HCT116 (cell line): ENCODE results near the gene CHURC1. TPM values are rescaled to one million over a fixed set of nuclear protein-coding genes. Genes with fewer than 3 reads are reported as not detected.

Source experiments
- ATAC-seq: fragments of 200-7000 bp; cut with Tn5 transposase; 2 replicates; pipeline ENCODE4 v1.9.1; 2020; ENCODE audit warnings: mild to moderate bottlenecking, moderate library complexity
- BruUV-seq: library from RNA; stranded (reverse); fragments of 400-500 nt; replicated peaks from 2 replicates; lab custom pipeline; 2021; lab: Mats Ljungman, UMichigan
- CTCF ChIA-PET: fragments of 300-600 bp; sonication (Branson Sonifier 250); formaldehyde crosslinking; loops from one replicate; lab custom pipeline; 2021; ENCODE audit warnings: antibody characterized with exemption; lab: Charles Lee
- POLR2A ChIA-PET: fragments of 300-600, 350-600 bp; sonication (Branson Sonifier 250); formaldehyde crosslinking; loops from one replicate; lab custom pipeline; 2021; ENCODE audit warnings: antibody characterized with exemption; lab: Charles Lee
- RAD21 ChIA-PET, 2 experiments: fragments of 300-600 bp; sonication (Branson Sonifier 250); formaldehyde crosslinking; loops; one replicate each; lab custom pipeline; 2023; ENCODE audit warnings: low total read pairs in 2 of 2; ENCODE audit not compliant: uncharacterized antibody in 2 of 2, unreplicated experiment in 2 of 2, low non-redundant PET in 1 of 2; lab: Charles Lee
- DNase-seq: peaks from one replicate; pipeline ENCODE4 v3.0.0-alpha.2; 2010; ENCODE audit warnings: low read depth, low spot score
- H2AFZ ChIP-seq: fragments of 200-600 bp; shearing (Covaris generic), sonication (generic); 2 replicates; pipeline ENCODE4 v1.6.1; 2017; ENCODE audit warnings: low read depth, mixed run types, mixed read lengths, antibody characterized with exemption, low read length; ENCODE audit not compliant: poor library complexity, severe bottlenecking
- H3K27ac ChIP-seq: 2 replicates; pipeline ENCODE4 v1.5.1; 2012; ENCODE audit warnings: low read depth, low read length
- H3K27me3 ChIP-seq: fragments of 200-600 bp; sonication (generic); 2 replicates; pipeline ENCODE4 v1.6.1; 2016; ENCODE audit warnings: mixed run types, low read length, mixed read lengths; ENCODE audit not compliant: insufficient read depth
- H3K36me3 ChIP-seq, 2 experiments: fragments of 200-500 bp in 1 of 2; fragments of 200-600 bp in 1 of 2; sonication (Bioruptor generic) in 1 of 2; sonication (generic) in 1 of 2; 2 replicates each; pipeline versions ENCODE4 v1.5.1 to v1.6.1; 2014 to 2016; ENCODE audit warnings: low read length in 2 of 2, inconsistent platforms in 1 of 2, mixed read lengths in 1 of 2, mixed run types in 1 of 2; ENCODE audit not compliant: insufficient read depth in 2 of 2, control insufficient read depth in 1 of 2
- H3K4me1 ChIP-seq, 2 experiments: fragments of 200-600 bp in 1 of 2; sonication (generic) in 1 of 2; 2 replicates each; pipeline versions ENCODE4 v1.5.1 to v1.6.1; 2012 to 2017; ENCODE audit warnings: low read length in 2 of 2, inconsistent platforms in 1 of 2, mild to moderate bottlenecking in 1 of 2, mixed read lengths in 1 of 2, mixed run types in 1 of 2, moderate library complexity in 1 of 2; ENCODE audit not compliant: insufficient read depth in 2 of 2, control insufficient read depth in 1 of 2
- H3K4me2 ChIP-seq: fragments of 200-600 bp; sonication (generic); 2 replicates; pipeline ENCODE4 v1.6.1; 2017; ENCODE audit warnings: mixed run types, low read length, mixed read lengths
- H3K4me3 ChIP-seq, 2 experiments: fragments of 200-600 bp in 1 of 2; sonication (generic) in 1 of 2; replicated peaks in 1 of 2; 2 replicates each; pipeline ENCODE4 v1.5.1; 2011 to 2016; ENCODE audit warnings: low read length in 2 of 2, control low read depth in 1 of 2, low read depth in 1 of 2, mild to moderate bottlenecking in 1 of 2, mixed read lengths in 1 of 2, mixed run types in 1 of 2
- H3K79me2 ChIP-seq: fragments of 200-600 bp; sonication (generic); 2 replicates; pipeline ENCODE4 v1.6.1; 2017; ENCODE audit warnings: mild to moderate bottlenecking, mixed run types, low read length, moderate library complexity, mixed read lengths; ENCODE audit not compliant: insufficient read depth
- H3K9ac ChIP-seq: fragments of 200-600 bp; sonication (generic); 2 replicates; pipeline ENCODE4 v1.6.1; 2016; ENCODE audit warnings: low read length, mixed read lengths
- H3K9me2 ChIP-seq: fragments of 200-600 bp; sonication (generic), shearing (Covaris generic); 2 replicates; pipeline ENCODE4 v1.6.1; 2017; ENCODE audit warnings: mixed run types, mild to moderate bottlenecking, moderate library complexity; ENCODE audit not compliant: insufficient read depth
- H3K9me3 ChIP-seq, 2 experiments: fragments of 200-500 bp in 1 of 2; fragments of 200-600 bp in 1 of 2; sonication (Bioruptor generic) in 1 of 2; sonication (generic) in 1 of 2; 2 replicates each; pipeline ENCODE4 v1.6.1; 2014 to 2017; ENCODE audit warnings: low read length in 2 of 2, mixed read lengths in 2 of 2, inconsistent platforms in 1 of 2, low read depth in 1 of 2, mild to moderate bottlenecking in 1 of 2, mixed run types in 1 of 2, moderate library complexity in 1 of 2; ENCODE audit not compliant: control insufficient read depth in 1 of 2, insufficient read depth in 1 of 2
- H4K20me1 ChIP-seq: fragments of 200-600 bp; sonication (generic), shearing (Covaris generic); 2 replicates; pipeline ENCODE4 v1.6.1; 2017; ENCODE audit warnings: mixed run types, mild to moderate bottlenecking, moderate library complexity; ENCODE audit not compliant: insufficient read depth
- CBX3 ChIP-seq: IDR thresholded peaks from 2 replicates; pipeline ENCODE4 v1.6.1; 2012; ENCODE audit warnings: low read depth
- ELF1 ChIP-seq: IDR thresholded peaks from 2 replicates; pipeline ENCODE4 v1.6.1; 2012; ENCODE audit warnings: low read depth, borderline replicate concordance
- EZH2 ChIP-seq: fragments of 200-600 bp; sonication (generic); IDR thresholded peaks from 2 replicates; pipeline ENCODE4 v1.6.1; 2017; ENCODE audit warnings: antibody characterized with exemption, mixed run types
- FOSL1 ChIP-seq: IDR thresholded peaks from 2 replicates; pipeline ENCODE4 v1.6.1; 2012; ENCODE audit warnings: low read depth
- POLR2A ChIP-seq: IDR thresholded peaks from 2 replicates; pipeline ENCODE4 v1.7.0; 2011; ENCODE audit warnings: borderline replicate concordance; ENCODE audit not compliant: insufficient read depth, insufficient read length; ENCODE audit errors: extremely low read depth
- POLR2AphosphoS5 ChIP-seq: IDR thresholded peaks from 2 replicates; pipeline ENCODE4 v1.6.1; 2011; ENCODE audit warnings: mild to moderate bottlenecking, low read depth, low read length, moderate library complexity
- RAD21 ChIP-seq: IDR thresholded peaks from 2 replicates; pipeline ENCODE4 v1.6.1; 2012; ENCODE audit warnings: low read depth, mild to moderate bottlenecking
- SP1 ChIP-seq: IDR thresholded peaks from 2 replicates; pipeline ENCODE4 v1.6.1; 2012; ENCODE audit warnings: low read depth
- YY1 ChIP-seq: IDR thresholded peaks from 2 replicates; pipeline ENCODE4 v1.6.1; 2011; ENCODE audit warnings: low read length, low read depth, moderate library complexity, mild to moderate bottlenecking; ENCODE audit not compliant: insufficient replicate concordance; ENCODE audit errors: extremely low read depth
- ZNF274 ChIP-seq: fragments of 200-500 bp; sonication (Bioruptor generic); IDR thresholded peaks from 2 replicates; pipeline ENCODE4 v1.6.1; 2014; ENCODE audit warnings: mild to moderate bottlenecking, low read depth, low read length, inconsistent platforms
- intact Hi-C: fragments of 100-400 bp; cut with micrococcal nuclease; formaldehyde crosslinking; loops from 2 replicates; pipeline ENCODE4 v1.10.0; 2022
- total RNA-seq: library from RNA; stranded (reverse); gene quantifications from one replicate; pipeline ENCODE4 v1.2.1, GENCODE V29; 2021; ENCODE audit not compliant: unreplicated experiment
- TF ChIP-seq, protein P1 (sequence below): IDR thresholded peaks from 2 replicates; pipeline ENCODE4 v1.6.1; 2011; ENCODE audit warnings: mild to moderate bottlenecking, low read length, moderate library complexity; ENCODE audit not compliant: insufficient replicate concordance; ENCODE audit errors: extremely low read depth
- TF ChIP-seq, protein P2 (sequence below), 3 experiments: fragments of 200-600 bp in 1 of 3; sonication (generic) in 1 of 3; IDR thresholded peaks in 2 of 3; conservative IDR thresholded peaks in 1 of 3; 2 replicates each; pipeline ENCODE4 v1.5.1; 2012 to 2017; ENCODE audit warnings: low read depth in 2 of 3, low read length in 2 of 3, antibody characterized with exemption in 1 of 3, borderline replicate concordance in 1 of 3, control low read depth in 1 of 3, mild to moderate bottlenecking in 1 of 3, mixed read lengths in 1 of 3, mixed run types in 1 of 3, moderate library complexity in 1 of 3; ENCODE audit not compliant: insufficient read depth in 1 of 3

Gene CHURC1
- total RNA-seq, 1 experiment from 2014 or later = 47.5 TPM

DNA sequence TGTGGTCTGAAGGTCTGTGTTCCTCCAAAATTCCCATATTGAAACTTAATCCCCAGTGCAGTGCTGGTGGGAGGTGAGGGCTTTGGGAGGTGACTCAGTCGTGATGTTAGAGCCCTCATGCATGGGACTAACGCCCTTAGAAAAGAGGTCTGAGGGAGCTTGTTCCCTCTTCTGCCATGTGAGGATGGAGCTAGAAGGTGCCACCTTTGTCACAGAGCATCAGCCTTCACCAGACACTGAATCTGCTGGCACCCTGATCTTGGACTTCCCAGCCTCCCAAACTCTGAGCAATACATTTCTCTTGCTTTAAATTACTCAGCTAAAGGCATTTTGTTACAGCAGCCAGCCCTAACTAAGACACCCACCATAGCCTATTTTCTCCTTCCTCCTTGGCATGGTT, 43.9 kb downstream of the CHURC1 start:
- Histone ChIP-seq H4K20me1 (no peaks in the 10 kb centered on the region), H3K4me3 (no peak overlapping the region), H3K9me3 (no peaks in the 10 kb centered on the region), H3K36me3 (no peaks in the 10 kb centered on the region), H3K4me2 (no peak overlapping the region), H3K27me3 (no peaks in the 10 kb centered on the region), H3K9ac (no peak overlapping the region), H3K79me2 (no peaks in the 10 kb centered on the region), H2AFZ (no peak overlapping the region), H3K4me1 (no peaks in the 10 kb centered on the region), H3K27ac (no peak overlapping the region), H3K9me2 (no peaks in the 10 kb centered on the region)
- TF ChIP-seq ELF1 = no peak
- ChIA-PET CTCF (no interaction called here), RAD21 (no interaction called here), POLR2A (no interaction called here)
- no TSS peak for BruUV-seq
- no peak for ATAC-seq
- DNase-seq = no peak
- intact Hi-C loops = no loop called here

DNA sequence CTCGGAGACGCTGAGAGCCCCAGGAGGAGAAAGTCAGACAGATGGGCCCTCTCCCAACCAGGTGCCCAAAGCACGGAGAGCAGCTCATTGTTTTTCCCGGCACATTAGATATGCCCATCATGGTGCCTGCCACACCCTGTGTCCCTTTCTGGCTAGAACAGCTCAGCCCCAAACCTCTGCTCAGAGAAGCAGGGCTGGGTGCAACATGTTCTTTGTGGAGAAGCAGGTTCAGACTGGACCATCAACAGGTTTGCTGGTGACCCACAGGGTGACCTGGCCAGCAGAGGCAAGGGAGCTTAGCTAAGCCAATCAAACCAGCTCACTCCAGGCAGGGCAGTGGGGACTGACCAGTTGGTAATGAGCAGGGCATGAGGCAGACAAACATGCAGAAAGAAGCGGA, 44.5 kb downstream of the CHURC1 start:
- H3K27ac ChIP-seq = no peak overlapping the region
- no peaks in the 10 kb centered on the region for H3K4me1 ChIP-seq
- BruUV-seq = no TSS peak
- H3K27me3 ChIP-seq = no peaks in the 10 kb centered on the region
- ChIA-PET CTCF (no interaction called here), POLR2A (no interaction called here), RAD21 (no interaction called here)
- no peak overlapping the region for H3K4me2 ChIP-seq
- no peak for TF ChIP-seq ZNF274
- TF ChIP-seq, protein P1, sequence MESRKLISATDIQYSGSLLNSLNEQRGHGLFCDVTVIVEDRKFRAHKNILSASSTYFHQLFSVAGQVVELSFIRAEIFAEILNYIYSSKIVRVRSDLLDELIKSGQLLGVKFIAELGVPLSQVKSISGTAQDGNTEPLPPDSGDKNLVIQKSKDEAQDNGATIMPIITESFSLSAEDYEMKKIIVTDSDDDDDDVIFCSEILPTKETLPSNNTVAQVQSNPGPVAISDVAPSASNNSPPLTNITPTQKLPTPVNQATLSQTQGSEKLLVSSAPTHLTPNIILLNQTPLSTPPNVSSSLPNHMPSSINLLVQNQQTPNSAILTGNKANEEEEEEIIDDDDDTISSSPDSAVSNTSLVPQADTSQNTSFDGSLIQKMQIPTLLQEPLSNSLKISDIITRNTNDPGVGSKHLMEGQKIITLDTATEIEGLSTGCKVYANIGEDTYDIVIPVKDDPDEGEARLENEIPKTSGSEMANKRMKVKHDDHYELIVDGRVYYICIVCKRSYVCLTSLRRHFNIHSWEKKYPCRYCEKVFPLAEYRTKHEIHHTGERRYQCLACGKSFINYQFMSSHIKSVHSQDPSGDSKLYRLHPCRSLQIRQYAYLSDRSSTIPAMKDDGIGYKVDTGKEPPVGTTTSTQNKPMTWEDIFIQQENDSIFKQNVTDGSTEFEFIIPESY = no peak
- TF ChIP-seq CBX3 = no peak
- TF ChIP-seq, protein P2, sequence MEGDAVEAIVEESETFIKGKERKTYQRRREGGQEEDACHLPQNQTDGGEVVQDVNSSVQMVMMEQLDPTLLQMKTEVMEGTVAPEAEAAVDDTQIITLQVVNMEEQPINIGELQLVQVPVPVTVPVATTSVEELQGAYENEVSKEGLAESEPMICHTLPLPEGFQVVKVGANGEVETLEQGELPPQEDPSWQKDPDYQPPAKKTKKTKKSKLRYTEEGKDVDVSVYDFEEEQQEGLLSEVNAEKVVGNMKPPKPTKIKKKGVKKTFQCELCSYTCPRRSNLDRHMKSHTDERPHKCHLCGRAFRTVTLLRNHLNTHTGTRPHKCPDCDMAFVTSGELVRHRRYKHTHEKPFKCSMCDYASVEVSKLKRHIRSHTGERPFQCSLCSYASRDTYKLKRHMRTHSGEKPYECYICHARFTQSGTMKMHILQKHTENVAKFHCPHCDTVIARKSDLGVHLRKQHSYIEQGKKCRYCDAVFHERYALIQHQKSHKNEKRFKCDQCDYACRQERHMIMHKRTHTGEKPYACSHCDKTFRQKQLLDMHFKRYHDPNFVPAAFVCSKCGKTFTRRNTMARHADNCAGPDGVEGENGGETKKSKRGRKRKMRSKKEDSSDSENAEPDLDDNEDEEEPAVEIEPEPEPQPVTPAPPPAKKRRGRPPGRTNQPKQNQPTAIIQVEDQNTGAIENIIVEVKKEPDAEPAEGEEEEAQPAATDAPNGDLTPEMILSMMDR (IDR thresholded peaks at IDR 0.05 in 2 of 3, conservative IDR thresholded peaks at IDR 0.05 in 1 of 3; ENCODE audit: borderline replicate concordance in 1 of 3, insufficient read depth in 1 of 3, low read depth in 2 of 3, low read length in 2 of 3) = no peak
- TF ChIP-seq SP1 = no peak
- TF ChIP-seq POLR2A = no peak
- TF ChIP-seq FOSL1 = no peak
- no peak for TF ChIP-seq POLR2AphosphoS5
- no peak for TF ChIP-seq RAD21
- TF ChIP-seq EZH2 = no peak
- TF ChIP-seq YY1 = no peak
- no peaks in the 10 kb centered on the region for H3K9me2 ChIP-seq
- H3K9ac ChIP-seq = no peak overlapping the region
- no peak overlapping the region for H3K4me3 ChIP-seq
- H4K20me1 ChIP-seq = no peaks in the 10 kb centered on the region
- intact Hi-C loops = no loop called here
- no peaks in the 10 kb centered on the region for H3K9me3 ChIP-seq
- no peak for ATAC-seq
- DNase-seq = no peak
- H3K79me2 ChIP-seq = no peaks in the 10 kb centered on the region
- H3K36me3 ChIP-seq = no peaks in the 10 kb centered on the region
- no peak overlapping the region for H2AFZ ChIP-seq
